Measurements from ENCODE around the gene ZFR. TPM values are rescaled to one million over a fixed set of nuclear protein-coding genes. Genes with fewer than 3 reads are reported as not detected.

ZFR gene
- total RNA-seq, 2 experiments from 2014 or later = 58.8 to 61.0 TPM

DNA sequence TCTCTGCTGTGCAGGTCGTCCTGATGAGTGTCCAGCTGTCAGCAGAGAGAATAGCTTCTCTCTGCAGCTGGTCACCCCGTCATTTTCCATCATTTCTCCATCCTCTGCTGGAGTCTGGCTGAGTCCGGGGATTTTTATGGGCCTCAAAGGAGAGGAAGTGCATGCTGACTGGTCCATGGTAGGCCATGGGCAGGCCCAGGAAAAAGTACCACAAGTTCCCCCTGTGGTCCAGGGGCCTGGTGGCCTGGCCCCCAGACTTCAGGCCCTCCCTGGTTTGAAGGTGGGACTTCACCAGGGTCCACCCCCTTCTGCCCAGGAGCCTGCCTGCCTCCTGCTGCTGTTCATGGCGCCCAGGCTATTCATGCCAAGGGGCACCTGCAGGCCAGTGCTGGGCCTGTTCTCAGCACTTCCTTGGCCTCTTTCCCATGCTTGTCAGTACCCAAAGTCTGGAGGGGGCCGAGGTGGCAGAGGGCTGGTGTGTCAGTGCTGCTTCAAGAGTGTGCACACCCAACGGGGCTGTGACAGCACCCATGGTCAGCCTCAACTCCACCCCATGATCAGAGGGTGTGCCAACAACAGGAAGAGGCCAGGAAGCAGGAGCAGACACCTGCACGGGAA, 124.5 kb downstream of the ZFR start:
- no peak overlapping the region for H3K4me3 ChIP-seq (ENCODE audit: low read length)
- intact Hi-C loops (cut with DNase I, micrococcal nuclease) = no loop called here
- no peaks in the 10 kb centered on the region for H3K27me3 ChIP-seq (ENCODE audit: control insufficient read depth in 1 of 2, insufficient read depth in 2 of 2, low read length in 2 of 2)
- DNase-seq (no peak), ATAC-seq (ENCODE audit: poor library complexity) (no peak)
- no peaks in the 10 kb centered on the region for H3K27me3 Mint-ChIP-seq
- H3K36me3 Mint-ChIP-seq (ENCODE audit: low read depth) = no peaks in the 10 kb centered on the region
- no peaks in the 10 kb centered on the region for H3K4me1 ChIP-seq (ENCODE audit: insufficient read depth, low read length)
- no peak overlapping the region for H3K4me3 Mint-ChIP-seq
- peaks cover 10 to 35% of the 10 kb centered on the region in 2 experiments for H3K9me3 ChIP-seq (ENCODE audit: control insufficient read depth in 1 of 2, insufficient read depth in 1 of 2, low read length in 2 of 2)
- H3K9me3 Mint-ChIP-seq = peaks cover 4% of the 10 kb centered on the region
- TF ChIP-seq, protein P1, sequence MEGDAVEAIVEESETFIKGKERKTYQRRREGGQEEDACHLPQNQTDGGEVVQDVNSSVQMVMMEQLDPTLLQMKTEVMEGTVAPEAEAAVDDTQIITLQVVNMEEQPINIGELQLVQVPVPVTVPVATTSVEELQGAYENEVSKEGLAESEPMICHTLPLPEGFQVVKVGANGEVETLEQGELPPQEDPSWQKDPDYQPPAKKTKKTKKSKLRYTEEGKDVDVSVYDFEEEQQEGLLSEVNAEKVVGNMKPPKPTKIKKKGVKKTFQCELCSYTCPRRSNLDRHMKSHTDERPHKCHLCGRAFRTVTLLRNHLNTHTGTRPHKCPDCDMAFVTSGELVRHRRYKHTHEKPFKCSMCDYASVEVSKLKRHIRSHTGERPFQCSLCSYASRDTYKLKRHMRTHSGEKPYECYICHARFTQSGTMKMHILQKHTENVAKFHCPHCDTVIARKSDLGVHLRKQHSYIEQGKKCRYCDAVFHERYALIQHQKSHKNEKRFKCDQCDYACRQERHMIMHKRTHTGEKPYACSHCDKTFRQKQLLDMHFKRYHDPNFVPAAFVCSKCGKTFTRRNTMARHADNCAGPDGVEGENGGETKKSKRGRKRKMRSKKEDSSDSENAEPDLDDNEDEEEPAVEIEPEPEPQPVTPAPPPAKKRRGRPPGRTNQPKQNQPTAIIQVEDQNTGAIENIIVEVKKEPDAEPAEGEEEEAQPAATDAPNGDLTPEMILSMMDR (IDR thresholded peaks at IDR 0.05) = no peak
- H3K27ac ChIP-seq (ENCODE audit: low read depth in 1 of 2, low read length in 2 of 2) = no peak overlapping the region
- CTCF ChIA-PET = no interaction called here
- H3K4me1 Mint-ChIP-seq (ENCODE audit: low read depth) = no peaks in the 10 kb centered on the region
- POLR2A ChIA-PET = no interaction called here
- H3K27ac Mint-ChIP-seq = no peak overlapping the region
- H3K36me3 ChIP-seq (ENCODE audit: insufficient read depth, low read length) = no peaks in the 10 kb centered on the region

DNA sequence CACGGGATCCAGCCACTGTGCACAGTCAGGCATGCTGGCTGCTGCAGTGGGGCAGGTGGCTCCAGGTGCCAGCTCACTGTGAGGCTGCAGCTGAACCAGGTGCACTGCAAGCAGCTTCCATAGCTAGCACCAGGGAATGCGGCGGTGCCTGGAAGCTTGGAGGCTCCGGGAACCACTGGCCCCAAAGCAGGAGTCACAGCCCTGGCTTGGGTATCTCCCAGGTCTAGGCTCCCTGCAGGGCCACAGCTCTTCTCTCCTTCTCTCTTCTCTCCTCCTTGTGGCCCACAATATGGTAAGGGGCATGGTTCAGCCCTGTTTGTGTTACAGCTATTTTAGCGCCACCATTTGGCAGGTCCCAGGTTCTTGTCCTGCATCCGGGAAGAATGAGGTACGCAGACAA, 125.1 kb downstream of the ZFR start:
- intact Hi-C loops (cut with DNase I, micrococcal nuclease) = no loop called here
- Histone ChIP-seq H3K9me3 (ENCODE audit: control insufficient read depth in 1 of 2, insufficient read depth in 1 of 2, low read length in 2 of 2) (peaks cover 10 to 35% of the 10 kb centered on the region in 2 experiments), H3K27ac (ENCODE audit: low read depth in 1 of 2, low read length in 2 of 2) (no peak overlapping the region), H3K4me1 (ENCODE audit: insufficient read depth, low read length) (no peaks in the 10 kb centered on the region), H3K36me3 (ENCODE audit: insufficient read depth, low read length) (no peaks in the 10 kb centered on the region), H3K4me3 (ENCODE audit: low read length) (no peak overlapping the region), H3K27me3 (ENCODE audit: control insufficient read depth in 1 of 2, insufficient read depth in 2 of 2, low read length in 2 of 2) (no peaks in the 10 kb centered on the region)
- ChIA-PET POLR2A (no interaction called here), CTCF (no interaction called here)
- ATAC-seq (ENCODE audit: poor library complexity) (no peak), DNase-seq (no peak)
- Mint-ChIP-seq H3K4me3 (no peak overlapping the region), H3K27ac (no peak overlapping the region), H3K4me1 (ENCODE audit: low read depth) (no peaks in the 10 kb centered on the region), H3K9me3 (peaks cover 4% of the 10 kb centered on the region), H3K36me3 (ENCODE audit: low read depth) (no peaks in the 10 kb centered on the region), H3K27me3 (no peaks in the 10 kb centered on the region)
- TF ChIP-seq, protein P1 (IDR thresholded peaks at IDR 0.05) = no peak

DNA sequence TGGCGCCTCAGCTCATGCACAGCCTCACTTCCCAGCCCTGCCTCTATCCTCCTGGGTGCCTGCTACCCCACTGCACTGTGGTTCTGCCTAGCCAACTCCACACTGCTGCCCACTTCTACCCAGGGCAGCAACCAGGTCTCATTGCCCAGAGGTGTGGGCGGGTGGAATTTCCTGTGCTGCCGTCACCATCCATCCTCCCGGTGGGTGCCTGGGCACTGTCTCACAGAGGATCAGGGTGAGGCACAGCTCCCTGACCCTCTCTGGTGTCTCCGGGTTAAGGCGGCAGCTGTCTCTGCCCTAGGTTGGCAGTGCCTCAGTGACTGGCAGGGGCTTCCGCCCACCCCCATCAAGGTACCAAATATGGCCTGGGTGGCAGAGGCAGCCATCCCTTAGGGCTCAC, 127.5 kb downstream of the ZFR start:
- Mint-ChIP-seq H3K4me3 (no peak overlapping the region), H3K27ac (no peak overlapping the region), H3K27me3 (no peaks in the 10 kb centered on the region), H3K36me3 (ENCODE audit: low read depth) (peaks cover 7% of the 10 kb centered on the region), H3K4me1 (ENCODE audit: low read depth) (peaks cover 6% of the 10 kb centered on the region), H3K9me3 (peaks cover 4% of the 10 kb centered on the region)
- H3K27ac ChIP-seq (ENCODE audit: low read depth in 1 of 2, low read length in 2 of 2) = no peak overlapping the region
- no peaks in the 10 kb centered on the region for H3K27me3 ChIP-seq (ENCODE audit: control insufficient read depth in 1 of 2, insufficient read depth in 2 of 2, low read length in 2 of 2)
- ChIA-PET POLR2A (no interaction called here), CTCF (no interaction called here)
- intact Hi-C loops (cut with DNase I, micrococcal nuclease) = no loop called here
- H3K4me1 ChIP-seq (ENCODE audit: insufficient read depth, low read length) = peaks cover 10% of the 10 kb centered on the region
- TF ChIP-seq, protein P1 (IDR thresholded peaks at IDR 0.05) = no peak
- peaks cover 8 to 20% of the 10 kb centered on the region in 2 experiments for H3K9me3 ChIP-seq (ENCODE audit: control insufficient read depth in 1 of 2, insufficient read depth in 1 of 2, low read length in 2 of 2)
- ATAC-seq (ENCODE audit: poor library complexity) (no peak), DNase-seq (no peak)
- no peak overlapping the region for H3K4me3 ChIP-seq (ENCODE audit: low read length)
- no peaks in the 10 kb centered on the region for H3K36me3 ChIP-seq (ENCODE audit: insufficient read depth, low read length)

All from CD4-positive, alpha-beta T cell (primary cell).